K562 (cell line): ENCODE results near the gene EXOSC2. TPM values are rescaled to one million over a fixed set of nuclear protein-coding genes. Genes with fewer than 3 reads are reported as not detected.

Source experiments
- ATAC-seq: fragments of 200-7000 bp; cut with Tn5 transposase; 3 replicates; pipeline ENCODE4 v1.9.1; 2020; ENCODE audit warnings: moderate library complexity
- BruUV-seq: library from RNA; stranded (reverse); fragments of 400-500 nt; replicated peaks from 2 replicates; lab custom pipeline; 2021; lab: Mats Ljungman, UMichigan
- CTCF ChIA-PET: fragments of 300-600 bp; formaldehyde crosslinking; extraction: SDS; loops from one replicate; lab custom pipeline; 2021; ENCODE audit warnings: low intra/inter-chr PET ratio; lab: Yijun Ruan, JAX
- POLR2A ChIA-PET: fragments of 300-600, 350-650 bp; sonication (Branson Sonifier 250); formaldehyde crosslinking; extraction: SDS; loops from one replicate; lab custom pipeline; 2021; ENCODE audit warnings: antibody characterized with exemption, inconsistent platforms; lab: Yijun Ruan, JAX
- DNase-seq, 4 experiments: peaks; one replicate each; pipeline versions ENCODE4 v3.0.0 to v3.0.0-alpha.2; 2011 to 2018; ENCODE audit warnings: low spot score in 3 of 4, mixed read lengths in 3 of 4; ENCODE audit errors: extremely low read depth in 1 of 4
- FAIRE-seq: peaks from 2 replicates; lab custom pipeline; 2011; peaks lifted over from hg19 to GRCh38; lab: Jason Lieb, UNC
- H2AFZ ChIP-seq: 2 replicates; pipeline ENCODE4 v1.6.0; 2011; ENCODE audit warnings: low read depth, low read length, control low read depth, inconsistent platforms
- H3K27ac ChIP-seq: fragments of 200-600 bp; 3 replicates; pipeline ENCODE4 v1.8.0; 2011; ENCODE audit warnings: low read depth, mild to moderate bottlenecking, control low read depth, inconsistent platforms, low read length, moderate library complexity, mixed read lengths; ENCODE audit errors: extremely low read depth
- H3K27me3 ChIP-seq, 2 experiments: fragments of 300-600 bp in 1 of 2; 2 replicates in 1 of 2; 3 replicates in 1 of 2; pipeline versions ENCODE4 v1.6.0 to v1.8.0; 2011; ENCODE audit warnings: inconsistent platforms in 2 of 2, low read length in 2 of 2, mild to moderate bottlenecking in 1 of 2, mixed read lengths in 1 of 2, moderate library complexity in 1 of 2; ENCODE audit not compliant: control insufficient read depth in 2 of 2, insufficient read depth in 2 of 2
- H3K36me3 ChIP-seq: fragments of 300-600 bp; 3 replicates; pipeline ENCODE4 v1.8.0; 2011; ENCODE audit warnings: mild to moderate bottlenecking, low read length, inconsistent platforms; ENCODE audit not compliant: control insufficient read depth, insufficient read depth
- H3K4me1 ChIP-seq, 2 experiments: fragments of 200-600 bp in 1 of 2; replicated peaks in 1 of 2; 2 replicates in 1 of 2; 3 replicates in 1 of 2; pipeline versions ENCODE4 v1.5.1 to v1.8.0; 2011; ENCODE audit warnings: inconsistent platforms in 2 of 2, low read length in 2 of 2, mild to moderate bottlenecking in 1 of 2, mixed read lengths in 1 of 2, moderate library complexity in 1 of 2; ENCODE audit not compliant: control insufficient read depth in 2 of 2, insufficient read depth in 2 of 2
- H3K4me2 ChIP-seq: 2 replicates; pipeline ENCODE4 v1.6.1; 2011; ENCODE audit warnings: low read length, control low read depth, inconsistent platforms, mixed read lengths; ENCODE audit not compliant: insufficient read depth
- H3K4me3 ChIP-seq: fragments of 200-600 bp; sonication (generic), shearing (Covaris generic); 2 replicates; pipeline ENCODE4 v1.5.1; 2016; ENCODE audit warnings: control low read depth, inconsistent platforms
- H3K79me2 ChIP-seq: fragments of 200-600 bp; 3 replicates; pipeline ENCODE4 v1.8.0; 2011; ENCODE audit warnings: low read length, inconsistent platforms; ENCODE audit not compliant: control insufficient read depth, insufficient read depth
- H3K9ac ChIP-seq, 2 experiments: 2 replicates each; pipeline versions ENCODE4 v1.6.0 to v1.6.1; 2011; ENCODE audit warnings: low read depth in 2 of 2, low read length in 2 of 2, control low read depth in 1 of 2, inconsistent platforms in 1 of 2, mild to moderate bottlenecking in 1 of 2, mixed read lengths in 1 of 2; ENCODE audit not compliant: insufficient read depth in 1 of 2
- H3K9me1 ChIP-seq: one replicate; pipeline ENCODE4 v1.6.0; 2011; ENCODE audit warnings: inconsistent platforms, mild to moderate bottlenecking, low read length, moderate library complexity; ENCODE audit not compliant: control insufficient read depth, insufficient read depth
- H3K9me3 ChIP-seq: replicated peaks from 2 replicates; pipeline ENCODE4 v1.5.1; 2011; ENCODE audit warnings: low read depth, low read length, inconsistent platforms; ENCODE audit not compliant: control insufficient read depth, insufficient read depth
- H4K20me1 ChIP-seq: replicated peaks from 2 replicates; pipeline ENCODE4 v1.6.1; 2011; ENCODE audit warnings: low read length, inconsistent platforms, mixed read lengths; ENCODE audit not compliant: control insufficient read depth, insufficient read depth
- ASH1L ChIP-seq: fragments of 450-650 bp; IDR thresholded peaks from 2 replicates; pipeline ENCODE4 v1.6.1; 2018; ENCODE audit warnings: borderline replicate concordance, mild to moderate bottlenecking, low read depth; ENCODE audit not compliant: partially characterized antibody
- ATF3 ChIP-seq, 2 experiments: fragments of 450-650 bp in 1 of 2; sonication (generic) in 1 of 2; formaldehyde crosslinking in 1 of 2; IDR thresholded peaks in 1 of 2; conservative IDR thresholded peaks in 1 of 2; 2 replicates each; pipeline versions ENCODE4 v1.6.1 to v1.8.1; 2016 to 2023; ENCODE audit warnings: mild to moderate bottlenecking in 2 of 2, moderate library complexity in 2 of 2, inconsistent platforms in 1 of 2, missing genetic modification reagents in 1 of 2
- E2F1 ChIP-seq: sonication (generic); formaldehyde crosslinking; IDR thresholded peaks from 2 replicates; pipeline ENCODE4 v1.8.1; 2023; ENCODE audit warnings: mild to moderate bottlenecking, missing genetic modification reagents, moderate library complexity
- MLX ChIP-seq, 2 experiments: fragments of 450-650 bp in 1 of 2; sonication (generic) in 1 of 2; formaldehyde crosslinking; conservative IDR thresholded peaks; 2 replicates each; pipeline versions ENCODE4 v1.4.0 to v1.8.1; 2020 to 2022; ENCODE audit warnings: mild to moderate bottlenecking in 1 of 2, missing genetic modification reagents in 1 of 2
- STAT6 ChIP-seq: sonication (generic); formaldehyde crosslinking; IDR thresholded peaks from 2 replicates; pipeline ENCODE4 v1.8.1; 2023; ENCODE audit warnings: mild to moderate bottlenecking, missing genetic modification reagents
- ZNF57 ChIP-seq: fragments of 450-650 bp; formaldehyde crosslinking; IDR thresholded peaks from 2 replicates; pipeline ENCODE4 v1.4.0; 2020; ENCODE audit warnings: mild to moderate bottlenecking, moderate library complexity
- WGBS: fragments of 100-300 bp; shearing (Covaris generic); methylation state at CpG from one replicate; pipeline ENCODE4 v1.1.6; 2016; ENCODE audit warnings: low coverage, mixed read lengths; ENCODE audit not compliant: insufficient coverage; ENCODE audit errors: missing lambda C conversion rate; 5-methylcytosine and 5-hydroxymethylcytosine counted together
- in situ Hi-C: fragments of 300-500 bp; cut with MboI; formaldehyde crosslinking; loops from 4 replicates; pipeline ENCODE4 v1.15.0; 2018; ENCODE audit warnings: inconsistent platforms, mixed read lengths
- intact Hi-C: fragments of 100-400 bp; cut with micrococcal nuclease; formaldehyde crosslinking; loops from 2 replicates; pipeline ENCODE4 v1.14.2; 2022
- polyA plus RNA-seq, 8 experiments: library from polyadenylated mRNA; depleted of rRNA in 4 of 8; stranded (reverse) in 5 of 8; unstranded in 3 of 8; fragments of >200 nt; fragmentation: Nextera tagmentation in 2 of 8; fragmentation: Illumina TruSeq in 1 of 8; extraction: Ambion mirVana in 2 of 8; extraction: Trizol in 1 of 8; gene quantifications; 2 replicates each; pipeline versions ENCODE4 v1.2.1 to v1.2.3, GENCODE V29; 2011 to 2014; ENCODE audit warnings: inconsistent platforms in 1 of 8, missing spikeins in 1 of 8
- total RNA-seq, 7 experiments: library from RNA; depleted of rRNA in 6 of 7; stranded (reverse); fragments of >200 nt in 6 of 7; fragmentation: Illumina TruSeq in 2 of 7; extraction: Trizol in 2 of 7; gene quantifications; 2 replicates each; pipeline versions ENCODE4 v1.2.1 to v1.2.3, GENCODE V29; 2011 to 2021; ENCODE audit warnings: low replicate concordance in 1 of 7

EXOSC2 gene
- total and polyA plus RNA-seq, 9 of the 15 experiments (the other 6 are each of a cell fraction or from before 2014, with no cell fraction given), result 46.0 to 101 (median 77.6) TPM

- no peaks in the 10 kb centered on the region for H3K79me2 ChIP-seq
- ATAC-seq, result no peak
- H3K9ac ChIP-seq, result no peak overlapping the region
- no peak overlapping the region for H3K4me3 ChIP-seq
- no peaks in the 10 kb centered on the region for H3K27me3 ChIP-seq
- BruUV-seq, result no TSS peak
- no peak overlapping the region for H2AFZ ChIP-seq
- TF ChIP-seq MLX (CRISPR knock-in tag; conservative IDR thresholded peaks at IDR 0.05) (peak in 1 of 2 experiments; percentile 77; a peak in 1 of 4 replicates), ZNF57 (CRISPR knock-in tag) (no peak), E2F1 (0 out of 2 replicates have a peak, but pooled peaks have one; percentile 20), ATF3 (IDR thresholded peaks at IDR 0.05) (no peak), ATF3 (CRISPR knock-in tag; conservative IDR thresholded peaks at IDR 0.05) (0 out of 2 replicates have a peak, but pooled peaks have one; percentile 58), STAT6 (CRISPR knock-in tag) (peak; percentile 85; the same call in 1 of the 2 replicates), ASH1L (no peak)
- FAIRE-seq, result no peak
- in situ Hi-C loops (no loop called here), intact Hi-C loops (no loop called here)
- peaks cover 7% of the 10 kb centered on the region for H4K20me1 ChIP-seq
- no peaks in the 10 kb centered on the region for H3K9me3 ChIP-seq
- peaks cover 7% of the 10 kb centered on the region for H3K9me1 ChIP-seq
- 76% methylated on average over 3 of the region's 3 CpGs for WGBS
- no peak overlapping the region for H3K4me2 ChIP-seq
- H3K4me1 ChIP-seq, result no peaks in the 10 kb centered on the region
- H3K27ac ChIP-seq, result no peak overlapping the region
- CTCF ChIA-PET, result no interaction called here
- peak; percentile 13 to 51 (median 36) for DNase-seq
- POLR2A ChIA-PET, result interaction anchor here (0.7 to 13.0 kb wide), 9 partner anchors 10 to 77 kb away, joined by 3 to 141 read pairs (median 4); no protein-coding TSS in a partner anchor
- H3K36me3 ChIP-seq, result peaks cover 45% of the 10 kb centered on the region; the same call in 2 of the 3 replicates
These were observed 53.0 kb downstream of the EXOSC2 start for GRCh38 chr9:130746434-130747212.
